OCI-LY1 (cell line): ENCODE measurements around the gene DUOXA1.

ENCODE experiments used
- H2AFZ ChIP-seq: fragments of 200-600 bp; sonication (generic), shearing (Covaris generic); 2 replicates; pipeline ENCODE4 v1.6.0; 2014; ENCODE audit warnings: antibody characterized with exemption, mild to moderate bottlenecking, low read length
- H3F3A ChIP-seq: fragments of 200-600 bp; sonication (generic), shearing (Covaris generic); 2 replicates; pipeline ENCODE4 v1.6.0; 2014; ENCODE audit warnings: mild to moderate bottlenecking, antibody characterized with exemption, low read length, moderate library complexity; ENCODE audit not compliant: insufficient read depth
- H3K27ac ChIP-seq: fragments of 200-600 bp; sonication (generic); 2 replicates; pipeline ENCODE4 v1.5.1; 2014; ENCODE audit warnings: low read length, mixed run types, mild to moderate bottlenecking, low read depth; ENCODE audit not compliant: poor library complexity, severe bottlenecking
- H3K27me3 ChIP-seq: fragments of 200-600 bp; sonication (generic); 2 replicates; pipeline ENCODE4 v1.6.0; 2014; ENCODE audit warnings: antibody characterized with exemption, mild to moderate bottlenecking, low read length, moderate library complexity; ENCODE audit not compliant: insufficient read depth
- H3K36me3 ChIP-seq: fragments of 200-600 bp; sonication (generic); 2 replicates; pipeline ENCODE4 v1.6.1; 2014; ENCODE audit warnings: mild to moderate bottlenecking, antibody characterized with exemption, low read length, moderate library complexity, mixed read lengths; ENCODE audit not compliant: insufficient read depth
- H3K4me1 ChIP-seq: fragments of 200-600 bp; sonication (generic); 2 replicates; pipeline ENCODE4 v1.5.1; 2014; ENCODE audit warnings: mild to moderate bottlenecking, low read length, moderate library complexity; ENCODE audit not compliant: insufficient read depth, severe bottlenecking
- H3K4me2 ChIP-seq: fragments of 200-600 bp; sonication (generic), shearing (Covaris generic); 2 replicates; pipeline ENCODE4 v1.6.1; 2014; ENCODE audit warnings: low read length
- H3K4me3 ChIP-seq: fragments of 200-600 bp; sonication (generic); 2 replicates; pipeline ENCODE4 v1.5.1; 2014; ENCODE audit warnings: low read length, low read depth, mild to moderate bottlenecking, mixed read lengths; ENCODE audit not compliant: poor library complexity, severe bottlenecking
- H3K79me2 ChIP-seq: fragments of 200-600 bp; shearing (Covaris generic); 2 replicates; pipeline ENCODE4 v1.6.1; 2016; ENCODE audit warnings: mixed run types, low read length, mixed read lengths; ENCODE audit not compliant: insufficient read depth
- H3K9ac ChIP-seq: fragments of 200-600 bp; sonication (generic), shearing (Covaris generic); 2 replicates; pipeline ENCODE4 v1.6.1; 2014; ENCODE audit warnings: mild to moderate bottlenecking, low read length, mixed read lengths
- H3K9me2 ChIP-seq: fragments of 200-600 bp; sonication (generic), shearing (Covaris generic); 2 replicates; pipeline ENCODE4 v1.6.1; 2014; ENCODE audit warnings: low read depth, mild to moderate bottlenecking, low read length, mixed read lengths
- H3K9me3 ChIP-seq: fragments of 200-600 bp; shearing (Covaris generic); 2 replicates; pipeline ENCODE4 v1.6.1; 2014; ENCODE audit warnings: low read length, mixed read lengths
- H4K20me1 ChIP-seq: fragments of 200-600 bp; sonication (generic), shearing (Covaris generic); 2 replicates; pipeline ENCODE4 v1.6.0; 2016; ENCODE audit warnings: mild to moderate bottlenecking, low read length; ENCODE audit not compliant: insufficient read depth
- CTCF ChIP-seq: fragments of 200-600 bp; sonication (generic), shearing (Covaris generic); IDR thresholded peaks from 2 replicates; pipeline ENCODE4 v1.5.1; 2017; ENCODE audit warnings: mild to moderate bottlenecking, antibody characterized with exemption, low read length, moderate library complexity, mixed read lengths
- EZH2 ChIP-seq: fragments of 200-600 bp; sonication (generic), shearing (Covaris generic); IDR thresholded peaks from 2 replicates; pipeline ENCODE4 v1.8.0; 2017; ENCODE audit warnings: borderline replicate concordance, mixed run types, mild to moderate bottlenecking, antibody characterized with exemption, low read length, moderate library complexity, mixed read lengths

The DUOXA1 gene

GRCh38 chr15:45116482-45117307 is 13.0 kb downstream of the DUOXA1 start:
- no peaks in the 10 kb centered on the region for H3K9me2 ChIP-seq
- no peak for TF ChIP-seq EZH2
- no peak for TF ChIP-seq CTCF
- H3F3A ChIP-seq, result no peaks in the 10 kb centered on the region
- H3K27me3 ChIP-seq, result 0 out of 2 replicates have a peak, but pooled peaks cover 3% of the 10 kb centered on the region
- no peaks in the 10 kb centered on the region for H4K20me1 ChIP-seq
- H3K36me3 ChIP-seq, result no peaks in the 10 kb centered on the region
- H2AFZ ChIP-seq, result no peak overlapping the region
- H3K4me1 ChIP-seq, result peaks cover 14% of the 10 kb centered on the region
- H3K9ac ChIP-seq, result no peak overlapping the region
- no peak overlapping the region for H3K4me2 ChIP-seq
- H3K4me3 ChIP-seq, result no peak overlapping the region
- H3K27ac ChIP-seq, result no peak overlapping the region
- H3K9me3 ChIP-seq, result no peaks in the 10 kb centered on the region
- no peaks in the 10 kb centered on the region for H3K79me2 ChIP-seq

- H2AFZ ChIP-seq, result no peak overlapping the region
- H4K20me1 ChIP-seq, result no peaks in the 10 kb centered on the region
- no peak overlapping the region for H3K4me3 ChIP-seq
- H3K27me3 ChIP-seq, result 0 out of 2 replicates have a peak, but pooled peaks cover 3% of the 10 kb centered on the region
- no peak overlapping the region for H3K9ac ChIP-seq
- no peaks in the 10 kb centered on the region for H3K79me2 ChIP-seq
- TF ChIP-seq CTCF (no peak), EZH2 (no peak)
- no peaks in the 10 kb centered on the region for H3K9me2 ChIP-seq
- H3F3A ChIP-seq, result no peaks in the 10 kb centered on the region
- no peaks in the 10 kb centered on the region for H3K9me3 ChIP-seq
- H3K36me3 ChIP-seq, result no peaks in the 10 kb centered on the region
- H3K4me2 ChIP-seq, result no peak overlapping the region
- H3K4me1 ChIP-seq, result peaks cover 14% of the 10 kb centered on the region
- no peak overlapping the region for H3K27ac ChIP-seq
These were observed 13.6 kb downstream of the DUOXA1 start for GRCh38 chr15:45116006-45116481.

- H3K9ac ChIP-seq, result no peak overlapping the region
- no peaks in the 10 kb centered on the region for H3F3A ChIP-seq
- H3K4me2 ChIP-seq, result no peak overlapping the region; the same call in 1 of the 2 replicates
- H3K27me3 ChIP-seq, result 0 out of 2 replicates have a peak, but pooled peaks cover 3% of the 10 kb centered on the region
- H4K20me1 ChIP-seq, result no peaks in the 10 kb centered on the region
- H3K9me2 ChIP-seq, result no peaks in the 10 kb centered on the region
- no peaks in the 10 kb centered on the region for H3K9me3 ChIP-seq
- peaks cover 14% of the 10 kb centered on the region for H3K4me1 ChIP-seq
- H3K79me2 ChIP-seq, result no peaks in the 10 kb centered on the region
- no peak overlapping the region for H3K4me3 ChIP-seq
- TF ChIP-seq CTCF, result no peak
- TF ChIP-seq EZH2, result no peak
- H3K27ac ChIP-seq, result no peak overlapping the region
- no peaks in the 10 kb centered on the region for H3K36me3 ChIP-seq
- H2AFZ ChIP-seq, result no peak overlapping the region
These were observed 14.3 kb downstream of the DUOXA1 start for GRCh38 chr15:45115312-45115820.
